ENCODE measurements around the gene SYNE1.
"Not testable (repeated sequence)": the region's sequence is repeated elsewhere in the genome, so short reads cannot be mapped to it uniquely, and the experiment has no call there.

Gene SYNE1, protein sequence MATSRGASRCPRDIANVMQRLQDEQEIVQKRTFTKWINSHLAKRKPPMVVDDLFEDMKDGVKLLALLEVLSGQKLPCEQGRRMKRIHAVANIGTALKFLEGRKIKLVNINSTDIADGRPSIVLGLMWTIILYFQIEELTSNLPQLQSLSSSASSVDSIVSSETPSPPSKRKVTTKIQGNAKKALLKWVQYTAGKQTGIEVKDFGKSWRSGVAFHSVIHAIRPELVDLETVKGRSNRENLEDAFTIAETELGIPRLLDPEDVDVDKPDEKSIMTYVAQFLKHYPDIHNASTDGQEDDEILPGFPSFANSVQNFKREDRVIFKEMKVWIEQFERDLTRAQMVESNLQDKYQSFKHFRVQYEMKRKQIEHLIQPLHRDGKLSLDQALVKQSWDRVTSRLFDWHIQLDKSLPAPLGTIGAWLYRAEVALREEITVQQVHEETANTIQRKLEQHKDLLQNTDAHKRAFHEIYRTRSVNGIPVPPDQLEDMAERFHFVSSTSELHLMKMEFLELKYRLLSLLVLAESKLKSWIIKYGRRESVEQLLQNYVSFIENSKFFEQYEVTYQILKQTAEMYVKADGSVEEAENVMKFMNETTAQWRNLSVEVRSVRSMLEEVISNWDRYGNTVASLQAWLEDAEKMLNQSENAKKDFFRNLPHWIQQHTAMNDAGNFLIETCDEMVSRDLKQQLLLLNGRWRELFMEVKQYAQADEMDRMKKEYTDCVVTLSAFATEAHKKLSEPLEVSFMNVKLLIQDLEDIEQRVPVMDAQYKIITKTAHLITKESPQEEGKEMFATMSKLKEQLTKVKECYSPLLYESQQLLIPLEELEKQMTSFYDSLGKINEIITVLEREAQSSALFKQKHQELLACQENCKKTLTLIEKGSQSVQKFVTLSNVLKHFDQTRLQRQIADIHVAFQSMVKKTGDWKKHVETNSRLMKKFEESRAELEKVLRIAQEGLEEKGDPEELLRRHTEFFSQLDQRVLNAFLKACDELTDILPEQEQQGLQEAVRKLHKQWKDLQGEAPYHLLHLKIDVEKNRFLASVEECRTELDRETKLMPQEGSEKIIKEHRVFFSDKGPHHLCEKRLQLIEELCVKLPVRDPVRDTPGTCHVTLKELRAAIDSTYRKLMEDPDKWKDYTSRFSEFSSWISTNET (N-terminal part only)

DNA sequence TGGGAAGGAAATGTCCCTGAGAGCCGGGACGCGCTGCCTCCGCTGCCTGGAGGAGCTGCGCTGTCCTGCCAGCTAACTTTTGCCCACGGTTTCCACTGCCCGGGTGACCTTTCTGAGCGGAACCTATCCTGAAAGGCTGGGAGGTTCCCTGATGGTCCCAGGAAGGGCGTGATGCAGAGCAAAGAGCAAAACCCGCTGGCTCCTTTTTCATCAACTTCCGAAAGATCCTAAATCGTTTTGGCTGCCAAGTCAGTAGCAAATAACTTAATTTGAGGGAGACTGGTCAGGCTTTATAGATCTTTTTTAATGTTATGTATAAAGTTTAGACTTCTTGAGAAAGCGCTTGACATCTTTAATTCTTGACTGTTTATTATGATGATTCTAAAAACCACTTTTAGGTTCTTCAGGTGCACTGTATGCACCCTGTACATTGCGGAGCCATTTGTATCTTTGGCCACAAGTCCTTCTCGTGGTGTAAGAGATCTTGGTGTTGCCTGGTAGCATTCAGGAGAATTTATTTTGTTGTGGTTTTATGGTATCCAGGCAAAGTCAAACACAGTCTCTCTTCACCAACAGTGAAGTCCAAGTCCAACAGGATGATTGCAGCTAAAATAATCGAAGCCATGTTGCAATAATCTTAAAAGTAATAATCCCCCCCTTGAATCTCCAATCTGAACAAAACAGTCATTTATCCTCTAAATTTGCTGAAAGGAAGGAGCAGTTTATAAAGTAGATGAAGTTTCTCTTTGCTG lies at the start of gene SYNE1:
SYNE1 (minus strand) TSS at position 67 of the 752 bp plus-strand sequence. CDS start 9,031 bp downstream, outside the sequence.
- DNase-seq (ENCODE audit: low spot score), result no peak

DNA sequence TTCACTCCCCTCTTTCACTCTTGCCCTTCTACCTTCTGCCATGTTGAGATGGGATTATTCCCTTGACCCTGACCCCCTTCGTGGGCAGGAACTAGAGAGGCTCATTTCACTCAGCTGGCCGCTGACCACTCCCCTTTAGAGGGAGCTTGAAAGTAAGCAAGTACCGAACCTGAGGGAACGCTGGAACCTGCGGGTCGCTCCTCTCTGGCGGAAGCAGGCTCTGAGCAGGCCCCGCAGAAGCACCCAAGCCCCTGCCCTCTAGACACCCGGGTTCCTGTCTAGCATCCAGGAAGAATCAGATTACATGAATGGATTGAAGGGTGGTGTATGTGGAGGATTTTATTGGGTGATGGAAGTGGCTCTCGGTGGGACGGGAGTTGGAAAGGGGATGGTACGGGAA lies 48.7 kb upstream of the SYNE1 start:
- DNase-seq (ENCODE audit: low spot score), result no peak

DNA sequence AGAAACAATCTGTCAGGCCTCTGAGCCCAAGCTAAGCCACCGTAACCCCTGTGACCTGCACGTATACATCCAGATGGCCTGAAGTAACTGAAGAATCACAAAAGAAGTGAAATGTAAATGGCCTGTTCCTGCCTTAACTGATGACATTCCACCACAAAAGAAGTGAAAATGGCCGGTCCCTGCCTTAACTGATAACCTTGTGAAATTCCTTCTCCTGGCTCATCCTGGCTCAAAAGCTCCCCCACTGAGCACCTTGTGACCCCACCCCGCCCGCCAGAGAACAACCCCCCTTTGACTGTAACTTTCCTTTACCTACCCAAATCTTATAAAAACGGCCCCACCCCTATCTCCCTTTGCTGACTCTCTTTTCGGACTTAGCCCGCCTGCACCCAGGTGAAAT lies 45.8 kb upstream of the SYNE1 start:
- DNase-seq (ENCODE audit: low spot score), result not testable (repeated sequence)

- DNase-seq (ENCODE audit: low spot score), result no peak
Observed at GRCh38 chr6:152682141-152682540, 45.0 kb upstream of the SYNE1 start.

DNA sequence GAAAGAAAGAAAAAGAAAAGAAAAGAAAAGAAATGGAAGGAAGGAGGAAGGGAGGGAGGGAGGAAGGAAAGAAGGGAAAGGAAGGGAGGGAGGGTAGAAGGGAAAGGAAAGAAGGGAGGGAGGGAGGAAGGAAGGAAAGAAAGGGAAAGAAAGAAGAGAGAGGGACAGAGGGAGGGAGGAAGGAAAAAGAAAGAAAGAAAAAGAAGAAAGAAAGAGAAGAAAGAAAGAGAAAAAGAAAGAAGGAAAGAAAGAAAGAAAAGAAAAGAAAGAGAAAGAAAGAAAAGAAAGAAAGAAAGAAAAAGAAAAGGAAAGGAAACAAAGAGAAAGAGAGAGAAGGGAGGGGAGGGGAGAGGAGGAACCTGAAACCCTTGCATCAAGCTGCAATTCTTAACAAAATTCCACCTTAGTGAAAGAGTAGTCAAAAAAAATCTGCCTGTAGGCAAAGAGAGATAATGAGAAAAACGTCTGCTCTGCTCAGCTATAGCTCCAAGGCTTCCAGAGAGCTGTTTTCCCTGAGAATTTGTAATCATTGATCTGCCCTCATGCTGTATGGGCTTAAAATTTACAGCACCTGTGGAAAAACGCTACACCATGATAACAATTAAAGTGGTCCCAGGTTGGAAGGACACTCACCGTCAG lies 43.8 kb upstream of the SYNE1 start:
- no peak for DNase-seq (ENCODE audit: low spot score)

- no peak for DNase-seq (ENCODE audit: low spot score)
Observed at GRCh38 chr6:152680151-152680550, 43.0 kb upstream of the SYNE1 start.

- no peak for DNase-seq (ENCODE audit: low spot score)
Observed at GRCh38 chr6:152673236-152673635, 36.1 kb upstream of the SYNE1 start.

- DNase-seq (ENCODE audit: low spot score), result no peak
Observed at GRCh38 chr6:152671171-152671570, 34.0 kb upstream of the SYNE1 start.

- DNase-seq (ENCODE audit: low spot score), result no peak
Observed at GRCh38 chr6:152669895-152670294, 32.7 kb upstream of the SYNE1 start.

GRCh38 chr6:152661776-152662175 lies 24.6 kb upstream of the SYNE1 start:
- DNase-seq (ENCODE audit: low spot score), result no peak

GRCh38 chr6:152651986-152652385 lies 14.8 kb upstream of the SYNE1 start:
- no peak for DNase-seq (ENCODE audit: low spot score)

DNA sequence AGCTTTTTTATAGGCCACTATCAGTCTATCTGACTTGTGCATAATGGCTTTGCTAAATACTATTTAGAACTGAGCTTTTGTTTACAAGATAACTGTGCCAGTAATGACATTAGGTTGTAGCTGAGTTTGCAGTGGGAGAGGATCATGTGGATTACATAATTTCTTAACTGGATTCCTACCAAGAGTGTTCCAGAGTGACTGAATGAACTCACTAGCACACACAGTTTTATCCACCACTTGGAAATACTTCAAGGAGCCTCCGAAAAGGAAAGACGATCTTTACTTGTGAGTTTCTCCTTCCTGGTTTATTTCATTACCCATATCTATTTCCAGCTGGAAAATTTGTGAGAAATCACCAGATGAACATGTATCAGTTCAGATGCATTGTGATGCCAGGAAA lies 10.9 kb upstream of the SYNE1 start:
- no peak for DNase-seq (ENCODE audit: low spot score)

DNA sequence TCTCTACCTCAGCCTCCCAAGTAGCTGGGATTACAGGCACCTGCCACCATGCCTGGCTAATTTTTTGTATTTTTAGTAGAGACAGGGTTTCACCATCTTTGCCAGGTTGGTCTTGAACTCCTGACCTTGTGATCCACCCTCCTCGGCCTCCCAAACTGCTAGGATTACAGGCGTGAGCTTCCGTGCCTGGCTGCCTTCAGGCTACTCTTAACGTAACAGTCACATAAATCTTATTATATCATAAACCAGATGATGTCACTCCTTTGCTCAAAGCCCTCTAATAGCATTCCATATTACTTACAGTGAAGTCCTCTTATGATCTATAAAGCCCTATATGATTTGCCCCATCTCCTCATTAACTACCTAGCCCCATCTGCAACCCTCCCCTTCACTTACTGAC lies 9.6 kb upstream of the SYNE1 start:
- DNase-seq (ENCODE audit: low spot score), result not testable (repeated sequence)

- peak; percentile 4 for DNase-seq (ENCODE audit: low spot score)
Observed at GRCh38 chr6:152642578-152643375, 5.6 kb upstream of the SYNE1 start.

GRCh38 chr6:152636609-152637295 lies 410 bp downstream of the SYNE1 start:
- no peak for DNase-seq (ENCODE audit: low spot score)

- DNase-seq (ENCODE audit: low spot score), result no peak
Observed at GRCh38 chr6:152636021-152636608, 1.0 kb downstream of the SYNE1 start.

DNA sequence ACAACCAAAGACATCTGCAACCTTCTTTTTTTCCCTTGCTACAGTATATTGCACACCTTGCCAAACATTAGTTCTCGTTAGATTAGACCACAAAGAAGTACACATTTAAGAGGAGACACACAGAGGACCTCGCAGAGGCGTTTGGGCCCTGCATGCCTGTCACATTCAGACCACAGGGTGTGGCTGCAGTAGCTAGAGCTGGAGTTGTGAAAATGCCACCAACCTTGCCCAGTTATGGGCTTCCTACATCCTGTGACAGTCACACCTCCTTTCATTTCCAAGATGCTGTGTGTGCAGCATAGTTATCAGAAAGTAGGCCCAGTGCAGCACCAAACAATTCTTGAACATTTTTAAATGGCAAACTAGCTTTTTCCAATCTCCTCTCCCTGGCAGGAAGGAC lies 2.4 kb downstream of the SYNE1 start:
- no peak for DNase-seq (ENCODE audit: low spot score)

DNA sequence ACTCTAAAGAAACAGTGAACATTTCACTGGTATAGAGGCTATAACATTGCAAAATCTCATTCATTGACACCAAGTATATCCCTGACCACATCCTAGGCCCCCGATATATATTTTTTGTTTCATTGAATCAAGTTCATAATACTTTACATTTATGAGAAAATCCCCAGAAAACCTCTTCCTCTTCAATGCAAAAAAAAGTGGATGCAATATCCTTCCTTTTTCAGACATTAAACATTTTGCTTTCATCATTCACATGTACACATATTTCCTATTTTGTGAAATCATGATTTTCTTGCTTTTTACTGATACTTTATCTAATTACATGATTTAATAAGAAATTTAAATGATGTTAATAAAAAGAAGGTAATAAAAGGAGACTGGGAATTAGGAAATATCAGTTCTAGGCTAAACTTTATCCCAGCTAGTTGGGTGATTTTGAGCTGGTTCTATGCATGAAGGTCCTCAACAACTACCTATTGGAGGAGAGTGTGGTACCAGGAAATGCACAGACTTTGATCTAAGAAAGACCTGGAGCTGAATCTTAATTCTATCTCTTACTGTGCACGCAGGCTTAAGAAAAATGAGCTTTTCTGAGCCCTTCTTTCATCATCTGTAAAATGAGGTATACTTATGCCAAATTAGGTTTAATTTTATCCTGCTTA lies 4.9 kb downstream of the SYNE1 start:
- DNase-seq (ENCODE audit: low spot score), result no peak

DNA sequence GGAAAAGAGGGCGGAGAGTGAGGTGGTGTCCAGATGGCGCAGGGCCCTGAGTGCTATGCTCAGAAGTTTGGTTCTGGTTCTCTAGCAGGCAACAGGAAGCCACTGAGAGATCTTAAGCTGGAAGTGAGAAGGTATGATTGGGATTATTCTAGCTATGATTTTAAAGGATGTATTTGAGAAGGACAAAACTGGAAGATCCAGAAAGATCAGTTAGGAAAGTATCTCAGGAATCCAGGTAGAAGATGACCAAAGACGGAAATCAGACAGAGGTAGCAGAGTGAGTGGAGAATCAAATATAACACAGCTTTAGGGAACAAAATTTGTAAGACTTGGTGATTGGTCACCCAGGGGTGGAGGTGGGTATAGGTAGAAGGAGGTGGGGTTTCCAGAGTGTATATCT lies 5.8 kb downstream of the SYNE1 start:
- no peak for DNase-seq (ENCODE audit: low spot score)

All from COLO829 (cell line).